ENCODE measurements around the gene AASS. TPM values are rescaled to one million over a fixed set of nuclear protein-coding genes. Genes with fewer than 3 reads are reported as not detected.

Gene AASS
- total RNA-seq, 2 donors from 2014 or later: 28.5 to 37.9 TPM

GRCh38 chr7:122100021-122100420 lies 44.0 kb downstream of the AASS start:
- intact Hi-C loops (cut with DNase I): no loop called here
- peak; percentile 35 for ATAC-seq

DNA sequence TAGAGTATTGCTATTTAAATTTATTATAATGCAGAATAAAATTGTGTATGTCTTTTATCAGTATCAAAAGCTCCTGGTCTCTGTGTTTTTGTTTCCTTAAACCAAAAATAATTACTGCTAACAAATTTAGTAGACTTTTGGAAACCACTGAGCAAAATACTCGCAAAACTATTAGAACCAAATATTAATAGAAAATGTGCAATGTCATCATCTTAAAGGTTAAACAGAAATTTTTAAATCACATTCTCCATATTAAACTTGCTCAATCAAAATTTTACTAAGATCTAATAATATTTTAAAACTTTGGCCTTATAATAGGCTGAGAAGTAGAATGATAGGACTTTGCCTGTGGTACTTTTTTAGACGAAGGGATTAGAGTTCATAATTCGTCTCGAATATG lies 48.4 kb downstream of the AASS start:
- intact Hi-C loops (cut with DNase I): no loop called here
- Histone ChIP-seq H3K27ac (no peak overlapping the region), H3K27me3 (no peaks in the 10 kb centered on the region), H3K36me3 (replicated peaks in 1 of 2; ENCODE audit: insufficient read depth in 1 of 2, low read depth in 2 of 2) (no peaks in the 10 kb centered on the region), H3K4me1 (no peaks in the 10 kb centered on the region), H3K4me3 (no peak overlapping the region), H3K9me3 (no peaks in the 10 kb centered on the region)
- TF ChIP-seq, protein P1, sequence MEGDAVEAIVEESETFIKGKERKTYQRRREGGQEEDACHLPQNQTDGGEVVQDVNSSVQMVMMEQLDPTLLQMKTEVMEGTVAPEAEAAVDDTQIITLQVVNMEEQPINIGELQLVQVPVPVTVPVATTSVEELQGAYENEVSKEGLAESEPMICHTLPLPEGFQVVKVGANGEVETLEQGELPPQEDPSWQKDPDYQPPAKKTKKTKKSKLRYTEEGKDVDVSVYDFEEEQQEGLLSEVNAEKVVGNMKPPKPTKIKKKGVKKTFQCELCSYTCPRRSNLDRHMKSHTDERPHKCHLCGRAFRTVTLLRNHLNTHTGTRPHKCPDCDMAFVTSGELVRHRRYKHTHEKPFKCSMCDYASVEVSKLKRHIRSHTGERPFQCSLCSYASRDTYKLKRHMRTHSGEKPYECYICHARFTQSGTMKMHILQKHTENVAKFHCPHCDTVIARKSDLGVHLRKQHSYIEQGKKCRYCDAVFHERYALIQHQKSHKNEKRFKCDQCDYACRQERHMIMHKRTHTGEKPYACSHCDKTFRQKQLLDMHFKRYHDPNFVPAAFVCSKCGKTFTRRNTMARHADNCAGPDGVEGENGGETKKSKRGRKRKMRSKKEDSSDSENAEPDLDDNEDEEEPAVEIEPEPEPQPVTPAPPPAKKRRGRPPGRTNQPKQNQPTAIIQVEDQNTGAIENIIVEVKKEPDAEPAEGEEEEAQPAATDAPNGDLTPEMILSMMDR (IDR thresholded peaks at IDR 0.05): no peak
- no peak for TF ChIP-seq POLR2A (IDR thresholded peaks at IDR 0.05)
- ATAC-seq (no peak), DNase-seq (no peak)
- WGBS, 2 donors: 81 to 95% methylated on average over 4 of the region's 4 CpGs

More at GRCh38 chr7:122100021-122100420, 44.0 kb downstream of the AASS start:
- Histone ChIP-seq H3K36me3 (replicated peaks in 1 of 2; ENCODE audit: insufficient read depth in 1 of 2, low read depth in 2 of 2) (peaks cover 0 to 11% of the 10 kb centered on the region in 2 donors), H3K27me3 (no peaks in the 10 kb centered on the region), H3K27ac (no peak overlapping the region), H3K9me3 (no peaks in the 10 kb centered on the region), H3K4me3 (no peak overlapping the region), H3K4me1 (no peaks in the 10 kb centered on the region)
- DNase-seq: no peak
- no peak for TF ChIP-seq POLR2A (IDR thresholded peaks at IDR 0.05)
- WGBS, 2 donors: 60 to 69% methylated on average over 3 of the region's 3 CpGs

GRCh38 chr7:122094549-122094948 lies 49.5 kb downstream of the AASS start:
- Histone ChIP-seq H3K36me3 (replicated peaks in 1 of 2; ENCODE audit: insufficient read depth in 1 of 2, low read depth in 2 of 2) (no peaks in the 10 kb centered on the region), H3K27ac (no peak overlapping the region), H3K9me3 (no peaks in the 10 kb centered on the region), H3K4me3 (no peak overlapping the region), H3K4me1 (no peaks in the 10 kb centered on the region), H3K27me3 (no peaks in the 10 kb centered on the region)
- DNase-seq (no peak), ATAC-seq (no peak)
- TF ChIP-seq, protein P1 (IDR thresholded peaks at IDR 0.05): no peak
- TF ChIP-seq POLR2A (IDR thresholded peaks at IDR 0.05): no peak
- 96 to 100% methylated on average over 1 of the region's 1 CpG for WGBS, 2 donors
- intact Hi-C loops (cut with DNase I): no loop called here

- Histone ChIP-seq H3K36me3 (replicated peaks in 1 of 2; ENCODE audit: insufficient read depth in 1 of 2, low read depth in 2 of 2) (peaks cover 0 to 1% of the 10 kb centered on the region in 2 donors), H3K27ac (no peak overlapping the region), H3K4me3 (no peak overlapping the region), H3K27me3 (no peaks in the 10 kb centered on the region), H3K4me1 (no peaks in the 10 kb centered on the region), H3K9me3 (no peaks in the 10 kb centered on the region)
- peak; percentile 71 to 84 (median 77) for DNase-seq
- TF ChIP-seq, protein P1 (IDR thresholded peaks at IDR 0.05): peak; percentile 44 to 73 (median 67)
- no peak for TF ChIP-seq POLR2A (IDR thresholded peaks at IDR 0.05)
- peak; percentile 76 for ATAC-seq
- intact Hi-C loops (cut with DNase I): no loop called here
- WGBS, 2 donors: 78 to 84% methylated on average over 6 of the region's 6 CpGs
Measured at GRCh38 chr7:122092964-122093797, 50.9 kb downstream of the AASS start.

DNA sequence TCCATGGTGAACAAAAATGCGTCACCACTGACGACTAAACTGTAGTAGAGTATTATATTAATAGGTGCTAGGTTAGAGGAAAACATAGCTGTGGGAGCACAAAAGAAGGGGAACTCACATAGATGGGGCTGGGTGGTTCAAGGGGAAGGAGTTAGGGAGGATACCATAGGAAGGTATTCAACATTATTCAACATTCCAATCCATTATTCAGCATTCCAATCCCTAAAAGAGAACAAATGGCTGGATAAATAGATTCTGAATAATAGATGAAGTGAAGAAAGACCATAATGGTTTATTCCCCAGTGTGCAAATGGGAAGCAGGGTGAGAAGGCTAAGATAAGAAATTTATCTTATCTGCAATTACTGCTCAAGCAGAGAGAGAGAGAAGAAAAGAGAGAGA lies 61.4 kb downstream of the AASS start:
- intact Hi-C loops (cut with DNase I): no loop called here
- H3K9me3 ChIP-seq: no peaks in the 10 kb centered on the region
- TF ChIP-seq, protein P1 (IDR thresholded peaks at IDR 0.05): no peak
- TF ChIP-seq POLR2A (IDR thresholded peaks at IDR 0.05): no peak
- peaks cover 0 to 4% of the 10 kb centered on the region in 2 donors for H3K36me3 ChIP-seq (replicated peaks in 1 of 2; ENCODE audit: insufficient read depth in 1 of 2, low read depth in 2 of 2)
- H3K27ac ChIP-seq: no peak overlapping the region
- ATAC-seq: no peak
- H3K27me3 ChIP-seq: no peaks in the 10 kb centered on the region
- H3K4me3 ChIP-seq: no peak overlapping the region
- WGBS, 2 donors: 88 to 94% methylated on average over 2 of the region's 2 CpGs
- no peaks in the 10 kb centered on the region for H3K4me1 ChIP-seq
- no peak for DNase-seq
